SK-N-SH (cell line): ENCODE results near the gene THPO. TPM values are rescaled to one million over a fixed set of nuclear protein-coding genes. Genes with fewer than 3 reads are reported as not detected.
A peak's percentile ranks its signal among the peaks of the same experiment; 100 is the strongest.

Experiments used
- CTCF ChIA-PET: fragments of 300-600, 350-600 bp; formaldehyde crosslinking; extraction: SDS; loops from one replicate; lab custom pipeline; 2021; lab: Yijun Ruan, JAX
- POLR2A ChIA-PET: fragments of 350-600 bp; sonication (Branson Sonifier 250); formaldehyde crosslinking; extraction: SDS; loops from one replicate; lab custom pipeline; 2020; ENCODE audit warnings: antibody characterized with exemption, inconsistent platforms; lab: Yijun Ruan, JAX
- DNase-seq: peaks from one replicate; pipeline ENCODE4 v3.0.0; 2012
- H2AFZ ChIP-seq: fragments of 200-600 bp; sonication (generic); 2 replicates; pipeline ENCODE4 v1.8.1; 2016; ENCODE audit warnings: antibody characterized with exemption, mild to moderate bottlenecking, low read depth
- H3F3A ChIP-seq: fragments of 200-600 bp; sonication (generic); replicated peaks from 2 replicates; pipeline ENCODE3; 2016; ENCODE audit warnings: antibody characterized with exemption, mild to moderate bottlenecking; ENCODE audit not compliant: insufficient read depth
- H3K27ac ChIP-seq, 2 experiments: fragments of 200-500 bp in 1 of 2; fragments of 200-600 bp in 1 of 2; sonication (Bioruptor generic) in 1 of 2; sonication (generic), shearing (Covaris generic) in 1 of 2; 2 replicates each; pipeline versions ENCODE4 v1.5.1 to v1.6.1; 2014 to 2016; ENCODE audit warnings: low read depth in 2 of 2, inconsistent platforms in 1 of 2, low read length in 1 of 2, mild to moderate bottlenecking in 1 of 2, mixed read lengths in 1 of 2
- H3K27me3 ChIP-seq: fragments of 200-600 bp; sonication (generic), shearing (Covaris generic); 2 replicates; pipeline ENCODE4 v1.6.1; 2016; ENCODE audit warnings: mixed run types; ENCODE audit not compliant: insufficient read depth
- H3K36me3 ChIP-seq, 2 experiments: fragments of 200-500 bp in 1 of 2; fragments of 200-600 bp in 1 of 2; sonication (Bioruptor generic) in 1 of 2; sonication (generic) in 1 of 2; replicated peaks in 1 of 2; 2 replicates each; pipeline versions ENCODE3 to v1.5.1; 2014 to 2016; ENCODE audit warnings: low read length in 1 of 2, mild to moderate bottlenecking in 1 of 2; ENCODE audit not compliant: insufficient read depth in 2 of 2, control insufficient read depth in 1 of 2
- H3K4me1 ChIP-seq, 2 experiments: fragments of 200-500 bp in 1 of 2; fragments of 200-600 bp in 1 of 2; sonication (Bioruptor generic) in 1 of 2; sonication (generic), shearing (Covaris generic) in 1 of 2; 2 replicates each; pipeline versions ENCODE4 v1.5.1 to v1.6.1; 2014 to 2016; ENCODE audit warnings: low read depth in 1 of 2, low read length in 1 of 2, mixed run types in 1 of 2; ENCODE audit not compliant: insufficient read depth in 2 of 2, control insufficient read depth in 1 of 2
- H3K4me2 ChIP-seq: fragments of 200-600 bp; sonication (generic), shearing (Covaris generic); 2 replicates; pipeline ENCODE4 v1.6.1; 2017; ENCODE audit warnings: mixed run types
- H3K4me3 ChIP-seq, 2 experiments: fragments of 200-500 bp in 1 of 2; fragments of 200-600 bp in 1 of 2; sonication (Bioruptor generic) in 1 of 2; sonication (generic), shearing (Covaris generic) in 1 of 2; 2 replicates each; pipeline versions ENCODE4 v1.5.1 to v1.8.1; 2014 to 2016; ENCODE audit warnings: low read depth in 2 of 2, inconsistent platforms in 1 of 2, low read length in 1 of 2, mild to moderate bottlenecking in 1 of 2, mixed read lengths in 1 of 2, moderate library complexity in 1 of 2
- H3K79me2 ChIP-seq: fragments of 200-600 bp; sonication (generic); 2 replicates; pipeline ENCODE4 v1.8.1; 2017; ENCODE audit warnings: mild to moderate bottlenecking; ENCODE audit not compliant: insufficient read depth
- H3K9ac ChIP-seq: fragments of 200-600 bp; sonication (generic); 2 replicates; pipeline ENCODE4 v1.6.1; 2017; ENCODE audit warnings: mixed run types
- H3K9me2 ChIP-seq: fragments of 200-600 bp; sonication (generic); 2 replicates; pipeline ENCODE4 v1.6.1; 2017; ENCODE audit warnings: mixed run types
- H3K9me3 ChIP-seq: fragments of 200-600 bp; sonication (generic); 2 replicates; pipeline ENCODE4 v1.6.1; 2017; ENCODE audit warnings: mixed run types, mild to moderate bottlenecking, moderate library complexity
- H4K20me1 ChIP-seq: fragments of 200-600 bp; sonication (generic); 2 replicates; pipeline ENCODE4 v1.6.1; 2017; ENCODE audit warnings: mild to moderate bottlenecking, mixed run types; ENCODE audit not compliant: insufficient read depth
- CHD2 ChIP-seq: fragments of 150-350 bp; IDR thresholded peaks from 2 replicates; pipeline ENCODE4 v1.6.1; 2018; ENCODE audit warnings: low read length; ENCODE audit not compliant: partially characterized antibody
- EZH2phosphoT487 ChIP-seq: fragments of 200-600 bp; sonication (generic); IDR thresholded peaks from 2 replicates; pipeline ENCODE4 v1.6.1; 2017; ENCODE audit warnings: low read depth, mixed run types, mild to moderate bottlenecking, antibody characterized with exemption, moderate library complexity, borderline replicate concordance
- FOSL2 ChIP-seq: IDR thresholded peaks from 2 replicates; pipeline ENCODE4 v1.4.0; 2012; ENCODE audit warnings: low read depth, mild to moderate bottlenecking, moderate library complexity, borderline replicate concordance
- FOXJ3 ChIP-seq: sonication (generic); formaldehyde crosslinking; IDR thresholded peaks from 2 replicates; pipeline ENCODE4 v1.5.1; 2020; ENCODE audit warnings: mild to moderate bottlenecking, missing genetic modification reagents
- FOXM1 ChIP-seq: IDR thresholded peaks from 2 replicates; pipeline ENCODE4 v1.4.0; 2012; ENCODE audit warnings: low read depth, mild to moderate bottlenecking
- GABPA ChIP-seq: IDR thresholded peaks from 2 replicates; pipeline ENCODE4 v1.4.0; 2012; ENCODE audit warnings: low read depth, mild to moderate bottlenecking
- GATA2 ChIP-seq: sonication (generic); formaldehyde crosslinking; IDR thresholded peaks from 2 replicates; pipeline ENCODE4 v1.5.0; 2020; ENCODE audit warnings: mild to moderate bottlenecking, missing genetic modification reagents
- MXI1 ChIP-seq: IDR thresholded peaks from 2 replicates; pipeline ENCODE4 v1.6.1; 2012; ENCODE audit warnings: mild to moderate bottlenecking, low read depth, low read length, improper control_type of control experiment
- NFIC ChIP-seq: IDR thresholded peaks from 2 replicates; pipeline ENCODE4 v1.4.0; 2012; ENCODE audit warnings: borderline replicate concordance
- NRF1 ChIP-seq: IDR thresholded peaks from 2 replicates; pipeline ENCODE4 v1.6.1; 2012; ENCODE audit warnings: low read depth, mild to moderate bottlenecking, low read length
- RCOR1 ChIP-seq: fragments of 150-350 bp; IDR thresholded peaks from 2 replicates; pipeline ENCODE4 v1.6.1; 2017; ENCODE audit warnings: antibody characterized with exemption, low read length
- RFX5 ChIP-seq: IDR thresholded peaks from 2 replicates; pipeline ENCODE4 v1.6.1; 2012; ENCODE audit warnings: mild to moderate bottlenecking, improper control_type of control experiment, low read length
- SIN3A ChIP-seq: IDR thresholded peaks from 2 replicates; pipeline ENCODE4 v1.6.1; 2012; ENCODE audit warnings: low read depth, mild to moderate bottlenecking, low read length, moderate library complexity, borderline replicate concordance
- SMC3 ChIP-seq: IDR thresholded peaks from 2 replicates; pipeline ENCODE4 v1.6.1; 2012; ENCODE audit warnings: low read depth, low read length, improper control_type of control experiment
- WGBS: methylation state at CpG from one replicate; pipeline ENCODE4 v1.1.6; 2017; ENCODE audit warnings: low lambda C conversion rate; 5-methylcytosine and 5-hydroxymethylcytosine counted together
- polyA plus RNA-seq, 3 experiments: library from polyadenylated mRNA; depleted of rRNA; stranded (reverse); fragments of >200 nt; gene quantifications; 2 replicates each; pipeline ENCODE4 v1.2.3, GENCODE V29; 2012
- TF ChIP-seq, protein P1 (sequence below): fragments of 150-350 bp; IDR thresholded peaks from 2 replicates; pipeline ENCODE4 v1.6.1; 2016; ENCODE audit warnings: mild to moderate bottlenecking, low read depth, low read length
- TF ChIP-seq, protein P2 (sequence below): fragments of 200-600 bp; sonication (generic); IDR thresholded peaks from 2 replicates; pipeline ENCODE4 v1.6.1; 2017; ENCODE audit warnings: antibody characterized with exemption, mild to moderate bottlenecking, moderate library complexity
- TF ChIP-seq, protein P3 (sequence below): IDR thresholded peaks from 2 replicates; pipeline ENCODE4; 2012
- TF ChIP-seq, protein P4 (sequence below): IDR thresholded peaks from 2 replicates; pipeline ENCODE4 v1.4.0; 2012; ENCODE audit warnings: low read depth, borderline replicate concordance
- TF ChIP-seq, protein P5 (sequence below): IDR thresholded peaks from 2 replicates; pipeline ENCODE4 v1.4.0; 2012; ENCODE audit warnings: low read depth

The THPO gene
- polyA plus RNA-seq, 1 of the 3 experiments (the other 2 are of a cell fraction), result 0.07 TPM

DNA sequence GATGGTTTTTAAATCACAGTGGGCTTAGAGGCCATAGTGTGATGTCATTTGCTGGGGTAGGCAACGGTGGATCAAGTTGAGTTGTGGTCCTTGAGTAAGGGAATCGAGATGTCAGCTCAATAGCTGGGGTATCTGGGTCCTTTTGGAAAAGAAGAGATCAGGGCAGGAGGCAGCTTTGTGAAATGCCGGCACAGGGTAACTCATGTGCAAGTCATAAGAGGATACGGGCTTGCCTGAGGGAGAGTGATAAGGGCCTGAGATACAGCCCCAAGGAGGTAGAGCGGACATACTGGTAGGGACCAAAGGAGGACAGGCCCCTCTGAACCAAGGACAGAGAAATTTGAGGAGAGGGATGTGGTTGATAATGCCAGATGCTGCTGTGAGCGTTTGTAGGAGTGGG, 44.8 kb downstream of the THPO start:
- no peaks in the 10 kb centered on the region for H3K9me3 ChIP-seq
- ChIA-PET POLR2A (no interaction called here), CTCF (no interaction called here)
- H3K27ac ChIP-seq, result peak overlapping the region; percentile 41 to 90
- peaks cover 28 to 45% of the 10 kb centered on the region in 2 experiments; a peak in 3 of 4 replicates for H3K4me1 ChIP-seq
- H3K4me3 ChIP-seq, result no peak overlapping the region
- peaks cover 59% of the 10 kb centered on the region for H3K79me2 ChIP-seq
- peaks cover 23% of the 10 kb centered on the region for H4K20me1 ChIP-seq
- H3K9ac ChIP-seq, result peak overlapping the region; percentile 53
- 95% methylated on average over 6 of the region's 6 CpGs for WGBS
- no peaks in the 10 kb centered on the region for H3K9me2 ChIP-seq
- no peaks in the 10 kb centered on the region for H3K27me3 ChIP-seq
- H3K4me2 ChIP-seq, result peak overlapping the region; percentile 48
- DNase-seq, result no peak
- H3K36me3 ChIP-seq, result peaks cover 53 to 62% of the 10 kb centered on the region in 2 experiments
- no peak overlapping the region for H2AFZ ChIP-seq
- TF ChIP-seq GABPA (no peak), FOXM1 (no peak), FOSL2 (no peak), SIN3A (no peak), RFX5 (no peak), NFIC (no peak)
- TF ChIP-seq, protein P1, sequence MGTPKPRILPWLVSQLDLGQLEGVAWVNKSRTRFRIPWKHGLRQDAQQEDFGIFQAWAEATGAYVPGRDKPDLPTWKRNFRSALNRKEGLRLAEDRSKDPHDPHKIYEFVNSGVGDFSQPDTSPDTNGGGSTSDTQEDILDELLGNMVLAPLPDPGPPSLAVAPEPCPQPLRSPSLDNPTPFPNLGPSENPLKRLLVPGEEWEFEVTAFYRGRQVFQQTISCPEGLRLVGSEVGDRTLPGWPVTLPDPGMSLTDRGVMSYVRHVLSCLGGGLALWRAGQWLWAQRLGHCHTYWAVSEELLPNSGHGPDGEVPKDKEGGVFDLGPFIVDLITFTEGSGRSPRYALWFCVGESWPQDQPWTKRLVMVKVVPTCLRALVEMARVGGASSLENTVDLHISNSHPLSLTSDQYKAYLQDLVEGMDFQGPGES, result no peak
- TF ChIP-seq, protein P2, sequence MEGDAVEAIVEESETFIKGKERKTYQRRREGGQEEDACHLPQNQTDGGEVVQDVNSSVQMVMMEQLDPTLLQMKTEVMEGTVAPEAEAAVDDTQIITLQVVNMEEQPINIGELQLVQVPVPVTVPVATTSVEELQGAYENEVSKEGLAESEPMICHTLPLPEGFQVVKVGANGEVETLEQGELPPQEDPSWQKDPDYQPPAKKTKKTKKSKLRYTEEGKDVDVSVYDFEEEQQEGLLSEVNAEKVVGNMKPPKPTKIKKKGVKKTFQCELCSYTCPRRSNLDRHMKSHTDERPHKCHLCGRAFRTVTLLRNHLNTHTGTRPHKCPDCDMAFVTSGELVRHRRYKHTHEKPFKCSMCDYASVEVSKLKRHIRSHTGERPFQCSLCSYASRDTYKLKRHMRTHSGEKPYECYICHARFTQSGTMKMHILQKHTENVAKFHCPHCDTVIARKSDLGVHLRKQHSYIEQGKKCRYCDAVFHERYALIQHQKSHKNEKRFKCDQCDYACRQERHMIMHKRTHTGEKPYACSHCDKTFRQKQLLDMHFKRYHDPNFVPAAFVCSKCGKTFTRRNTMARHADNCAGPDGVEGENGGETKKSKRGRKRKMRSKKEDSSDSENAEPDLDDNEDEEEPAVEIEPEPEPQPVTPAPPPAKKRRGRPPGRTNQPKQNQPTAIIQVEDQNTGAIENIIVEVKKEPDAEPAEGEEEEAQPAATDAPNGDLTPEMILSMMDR, result no peak
- peaks cover 72% of the 10 kb centered on the region for H3F3A ChIP-seq

DNA sequence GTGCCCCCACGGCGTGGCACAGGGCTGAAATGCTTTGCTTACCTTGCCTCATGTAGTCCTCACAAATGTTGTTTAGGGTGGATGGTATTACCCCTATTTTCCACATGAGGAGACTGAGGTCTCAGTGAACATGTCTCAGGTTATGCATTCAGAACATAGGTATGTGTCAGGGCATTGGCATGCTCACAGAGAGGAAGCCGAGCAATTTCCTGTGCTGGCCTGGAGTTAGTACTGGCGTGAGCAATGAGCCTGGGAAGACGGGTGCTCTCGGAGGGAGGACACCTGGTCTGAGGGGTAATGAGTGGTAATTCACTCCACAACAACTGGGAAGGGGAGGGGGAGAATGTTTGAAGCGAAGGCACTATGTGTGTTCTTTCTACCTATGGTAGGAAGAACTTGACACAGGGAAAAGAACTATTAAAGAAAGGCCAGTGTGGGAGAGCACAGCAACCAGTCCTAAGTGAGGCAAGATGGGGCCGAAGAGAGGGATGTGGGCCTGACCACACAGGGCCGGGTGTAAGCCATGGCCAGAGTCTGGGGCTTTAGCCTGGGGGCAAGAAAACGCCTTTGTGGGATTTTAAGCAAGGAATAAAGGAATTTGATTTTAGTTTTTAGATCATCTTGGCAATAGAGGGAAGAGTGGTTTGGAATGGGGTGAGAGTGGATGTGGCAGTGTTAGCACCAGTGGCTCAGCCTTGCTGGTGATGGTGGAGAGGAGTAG, 45.5 kb downstream of the THPO start:
- ChIA-PET CTCF (no interaction called here), POLR2A (no interaction called here)
- Histone ChIP-seq H3K4me3 (no peak overlapping the region), H4K20me1 (peaks cover 23% of the 10 kb centered on the region), H3K9me3 (no peaks in the 10 kb centered on the region), H3K79me2 (peaks cover 59% of the 10 kb centered on the region), H2AFZ (no peak overlapping the region), H3K27me3 (no peaks in the 10 kb centered on the region), H3F3A (peaks cover 78% of the 10 kb centered on the region), H3K9ac (peak overlapping the region; percentile 53), H3K27ac (peak overlapping the region; percentile 41 to 90), H3K4me2 (peak overlapping the region; percentile 48), H3K4me1 (peaks cover 22 to 38% of the 10 kb centered on the region in 2 experiments; a peak in 3 of 4 replicates), H3K36me3 (peaks cover 60 to 65% of the 10 kb centered on the region in 2 experiments), H3K9me2 (no peaks in the 10 kb centered on the region)
- DNase-seq, result no peak
- WGBS, result 41% methylated on average over 10 of the region's 10 CpGs
- TF ChIP-seq FOXJ3 (CRISPR knock-in tag) (no peak), EZH2phosphoT487 (no peak), RFX5 (no peak), NFIC (peak; percentile 66), MXI1 (no peak), RCOR1 (no peak), GABPA (no peak), SMC3 (no peak), GATA2 (CRISPR knock-in tag) (no peak), NRF1 (no peak), CHD2 (no peak)
- TF ChIP-seq, protein P3, sequence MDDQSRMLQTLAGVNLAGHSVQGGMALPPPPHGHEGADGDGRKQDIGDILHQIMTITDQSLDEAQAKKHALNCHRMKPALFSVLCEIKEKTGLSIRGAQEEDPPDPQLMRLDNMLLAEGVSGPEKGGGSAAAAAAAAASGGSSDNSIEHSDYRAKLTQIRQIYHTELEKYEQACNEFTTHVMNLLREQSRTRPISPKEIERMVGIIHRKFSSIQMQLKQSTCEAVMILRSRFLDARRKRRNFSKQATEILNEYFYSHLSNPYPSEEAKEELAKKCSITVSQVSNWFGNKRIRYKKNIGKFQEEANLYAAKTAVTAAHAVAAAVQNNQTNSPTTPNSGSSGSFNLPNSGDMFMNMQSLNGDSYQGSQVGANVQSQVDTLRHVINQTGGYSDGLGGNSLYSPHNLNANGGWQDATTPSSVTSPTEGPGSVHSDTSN, result peak; percentile 33; the same call in 1 of the 2 replicates
- TF ChIP-seq, protein P4, sequence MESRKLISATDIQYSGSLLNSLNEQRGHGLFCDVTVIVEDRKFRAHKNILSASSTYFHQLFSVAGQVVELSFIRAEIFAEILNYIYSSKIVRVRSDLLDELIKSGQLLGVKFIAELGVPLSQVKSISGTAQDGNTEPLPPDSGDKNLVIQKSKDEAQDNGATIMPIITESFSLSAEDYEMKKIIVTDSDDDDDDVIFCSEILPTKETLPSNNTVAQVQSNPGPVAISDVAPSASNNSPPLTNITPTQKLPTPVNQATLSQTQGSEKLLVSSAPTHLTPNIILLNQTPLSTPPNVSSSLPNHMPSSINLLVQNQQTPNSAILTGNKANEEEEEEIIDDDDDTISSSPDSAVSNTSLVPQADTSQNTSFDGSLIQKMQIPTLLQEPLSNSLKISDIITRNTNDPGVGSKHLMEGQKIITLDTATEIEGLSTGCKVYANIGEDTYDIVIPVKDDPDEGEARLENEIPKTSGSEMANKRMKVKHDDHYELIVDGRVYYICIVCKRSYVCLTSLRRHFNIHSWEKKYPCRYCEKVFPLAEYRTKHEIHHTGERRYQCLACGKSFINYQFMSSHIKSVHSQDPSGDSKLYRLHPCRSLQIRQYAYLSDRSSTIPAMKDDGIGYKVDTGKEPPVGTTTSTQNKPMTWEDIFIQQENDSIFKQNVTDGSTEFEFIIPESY, result no peak
- TF ChIP-seq, protein P1, result no peak
- TF ChIP-seq, protein P5, sequence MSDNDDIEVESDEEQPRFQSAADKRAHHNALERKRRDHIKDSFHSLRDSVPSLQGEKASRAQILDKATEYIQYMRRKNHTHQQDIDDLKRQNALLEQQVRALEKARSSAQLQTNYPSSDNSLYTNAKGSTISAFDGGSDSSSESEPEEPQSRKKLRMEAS, result peak; percentile 74
